Calu3 (cell line): ENCODE measurements around the gene LSG1. TPM values are rescaled to one million over a fixed set of nuclear protein-coding genes. Genes with fewer than 3 reads are reported as not detected.

Experiments
- BruUV-seq: library from RNA; stranded (reverse); fragments of 400-500 nt; replicated peaks from 2 replicates; lab custom pipeline; 2021; lab: Mats Ljungman, UMichigan
- CTCF ChIA-PET: fragments of 300-600 bp; sonication (Branson Sonifier 250); formaldehyde crosslinking; loops from one replicate; lab custom pipeline; 2022; ENCODE audit warnings: antibody characterized with exemption; lab: Charles Lee
- DNase-seq: peaks from one replicate; pipeline ENCODE4 v3.0.0; 2022
- H3K27ac Mint-ChIP-seq: one replicate; pipeline ENCODE4 v1.8.0; 2022; ENCODE audit warnings: mixed read lengths; ENCODE audit not compliant: unreplicated experiment
- H3K27me3 Mint-ChIP-seq: one replicate; pipeline ENCODE4 v1.8.0; 2022; ENCODE audit warnings: mixed read lengths; ENCODE audit not compliant: unreplicated experiment
- H3K36me3 Mint-ChIP-seq: one replicate; pipeline ENCODE4 v1.8.0; 2022; ENCODE audit warnings: mild to moderate bottlenecking, moderate library complexity, mixed read lengths; ENCODE audit not compliant: insufficient read depth, unreplicated experiment
- H3K4me1 Mint-ChIP-seq: one replicate; pipeline ENCODE4 v1.8.0; 2022; ENCODE audit warnings: mild to moderate bottlenecking, low read depth, mixed read lengths; ENCODE audit not compliant: unreplicated experiment
- H3K4me3 Mint-ChIP-seq: one replicate; pipeline ENCODE4 v1.8.0; 2022; ENCODE audit warnings: mild to moderate bottlenecking, low read depth, moderate library complexity, mixed read lengths; ENCODE audit not compliant: unreplicated experiment
- H3K9me3 Mint-ChIP-seq: one replicate; pipeline ENCODE4 v1.8.0; 2022; ENCODE audit warnings: low read depth, mixed read lengths; ENCODE audit not compliant: unreplicated experiment
- intact Hi-C: fragments of 100-400 bp; cut with micrococcal nuclease; formaldehyde crosslinking; loops from one replicate; pipeline ENCODE4 v1.10.0; 2022; ENCODE audit not compliant: unreplicated experiment
- total RNA-seq: library from RNA; stranded (reverse); gene quantifications from 2 replicates; pipeline ENCODE4 v1.2.3, GENCODE V29; 2022
- TF ChIP-seq, protein P1 (sequence below): fragments of 200-600 bp; IDR thresholded peaks from one replicate; pipeline ENCODE4 v1.8.0; 2022; ENCODE audit warnings: antibody characterized with exemption; ENCODE audit not compliant: unreplicated experiment

Gene LSG1
- total RNA-seq, 1 experiment from 2014 or later: 86.3 TPM

DNA sequence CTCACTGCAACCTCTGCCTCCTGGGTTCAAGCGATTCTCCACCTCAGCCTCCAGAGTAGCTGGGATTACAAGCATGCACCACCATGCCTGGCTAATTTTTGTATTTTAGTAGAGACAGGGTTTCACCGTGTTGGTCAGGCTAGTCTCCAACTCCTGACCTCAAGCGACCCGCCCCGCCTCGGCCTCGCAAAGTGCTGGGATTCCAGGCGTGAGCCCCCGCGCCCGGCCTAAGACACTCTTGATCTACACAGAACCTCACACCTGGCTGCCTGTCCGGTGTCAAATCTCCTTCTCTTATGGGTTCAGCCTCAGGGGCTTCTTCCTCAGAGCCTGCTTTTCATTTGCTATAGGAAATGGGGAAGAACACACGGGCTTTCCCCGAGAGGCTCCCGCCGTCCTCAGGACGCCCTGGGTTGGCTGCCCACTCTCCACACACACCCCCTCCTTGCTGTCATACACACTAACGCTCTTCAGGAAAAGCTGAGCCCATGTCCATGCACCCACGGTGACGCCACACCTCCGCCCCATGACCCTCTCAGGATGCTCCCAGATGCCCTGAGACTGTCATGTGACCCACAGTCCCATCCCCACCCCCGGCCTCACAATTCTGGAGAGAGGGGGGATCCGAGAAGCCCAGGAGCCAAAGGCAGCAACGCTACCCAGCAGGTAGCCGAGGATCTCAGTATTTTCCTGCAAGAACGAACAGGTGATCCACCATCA, 49.2 kb downstream of the LSG1 start:
- DNase-seq: no peak
- Mint-ChIP-seq H3K36me3 (peaks cover 25% of the 10 kb centered on the region), H3K4me3 (no peak overlapping the region), H3K27ac (no peak overlapping the region), H3K9me3 (no peaks in the 10 kb centered on the region), H3K27me3 (no peaks in the 10 kb centered on the region), H3K4me1 (no peaks in the 10 kb centered on the region)
- CTCF ChIA-PET: interaction anchor here (0.7 kb wide), 1 partner anchor 120 kb away, joined by 3 read pairs; no protein-coding TSS in a partner anchor
- intact Hi-C loops: no loop called here
- BruUV-seq: no TSS peak
- TF ChIP-seq, protein P1, sequence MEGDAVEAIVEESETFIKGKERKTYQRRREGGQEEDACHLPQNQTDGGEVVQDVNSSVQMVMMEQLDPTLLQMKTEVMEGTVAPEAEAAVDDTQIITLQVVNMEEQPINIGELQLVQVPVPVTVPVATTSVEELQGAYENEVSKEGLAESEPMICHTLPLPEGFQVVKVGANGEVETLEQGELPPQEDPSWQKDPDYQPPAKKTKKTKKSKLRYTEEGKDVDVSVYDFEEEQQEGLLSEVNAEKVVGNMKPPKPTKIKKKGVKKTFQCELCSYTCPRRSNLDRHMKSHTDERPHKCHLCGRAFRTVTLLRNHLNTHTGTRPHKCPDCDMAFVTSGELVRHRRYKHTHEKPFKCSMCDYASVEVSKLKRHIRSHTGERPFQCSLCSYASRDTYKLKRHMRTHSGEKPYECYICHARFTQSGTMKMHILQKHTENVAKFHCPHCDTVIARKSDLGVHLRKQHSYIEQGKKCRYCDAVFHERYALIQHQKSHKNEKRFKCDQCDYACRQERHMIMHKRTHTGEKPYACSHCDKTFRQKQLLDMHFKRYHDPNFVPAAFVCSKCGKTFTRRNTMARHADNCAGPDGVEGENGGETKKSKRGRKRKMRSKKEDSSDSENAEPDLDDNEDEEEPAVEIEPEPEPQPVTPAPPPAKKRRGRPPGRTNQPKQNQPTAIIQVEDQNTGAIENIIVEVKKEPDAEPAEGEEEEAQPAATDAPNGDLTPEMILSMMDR: no peak

DNA sequence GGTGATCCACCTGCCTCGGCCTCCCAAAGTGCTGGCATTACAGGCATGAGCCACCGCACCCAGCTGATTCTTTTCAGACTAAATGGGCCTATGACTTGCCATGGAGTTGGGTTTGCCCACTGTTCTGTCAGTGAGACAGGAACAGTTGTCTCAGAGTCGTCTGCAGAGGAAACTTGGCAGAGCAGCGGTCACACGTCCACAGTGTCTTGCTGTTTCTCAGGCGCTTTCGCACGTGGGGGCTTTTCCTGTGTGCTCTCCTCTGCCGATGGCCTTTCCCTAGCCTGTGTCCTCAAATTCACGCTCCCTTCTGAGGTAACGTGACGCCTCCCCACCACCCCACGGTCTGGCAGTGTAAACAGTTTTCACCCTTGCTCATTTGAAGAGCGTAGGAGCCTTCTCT, 50.0 kb downstream of the LSG1 start:
- CTCF ChIA-PET: interaction anchor here (0.7 kb wide), 1 partner anchor 121 kb away, joined by 3 read pairs; no protein-coding TSS in a partner anchor
- intact Hi-C loops: no loop called here
- no peak overlapping the region for H3K27ac Mint-ChIP-seq

DNA sequence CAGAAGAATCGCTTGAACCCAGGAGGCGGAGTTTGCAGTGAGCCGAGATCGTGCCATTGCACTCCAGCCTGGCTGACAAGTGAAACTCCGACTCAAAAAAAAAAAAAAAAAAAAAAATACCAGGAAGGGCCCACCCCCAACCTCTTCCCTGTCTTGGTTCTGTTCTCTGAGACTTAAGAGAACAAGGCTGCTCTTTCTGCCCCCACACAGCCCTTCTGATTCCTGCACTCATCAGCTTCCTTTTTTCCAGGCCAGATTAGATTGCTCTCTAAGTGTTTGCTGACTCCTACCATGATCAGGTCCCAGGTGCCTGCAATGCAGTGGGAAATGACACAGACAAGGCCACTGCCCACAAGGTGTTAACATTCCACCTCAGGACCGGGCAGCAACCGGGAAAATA, 51.8 kb downstream of the LSG1 start:
- Mint-ChIP-seq H3K27ac (no peak overlapping the region), H3K27me3 (no peaks in the 10 kb centered on the region), H3K4me1 (no peaks in the 10 kb centered on the region), H3K36me3 (peaks cover 16% of the 10 kb centered on the region), H3K4me3 (no peak overlapping the region), H3K9me3 (no peaks in the 10 kb centered on the region)
- TF ChIP-seq, protein P1: no peak
- BruUV-seq: no TSS peak
- no peak for DNase-seq
- intact Hi-C loops: no loop called here
- CTCF ChIA-PET: no interaction called here

More for the DNA sequence above, 50.0 kb downstream of the LSG1 start:
- BruUV-seq: no TSS peak
- no peaks in the 10 kb centered on the region for H3K27me3 Mint-ChIP-seq
- H3K4me3 Mint-ChIP-seq: no peak overlapping the region
- no peaks in the 10 kb centered on the region for H3K9me3 Mint-ChIP-seq
- H3K36me3 Mint-ChIP-seq: peaks cover 28% of the 10 kb centered on the region
- no peak for DNase-seq
- TF ChIP-seq, protein P1: no peak
- no peaks in the 10 kb centered on the region for H3K4me1 Mint-ChIP-seq

DNA sequence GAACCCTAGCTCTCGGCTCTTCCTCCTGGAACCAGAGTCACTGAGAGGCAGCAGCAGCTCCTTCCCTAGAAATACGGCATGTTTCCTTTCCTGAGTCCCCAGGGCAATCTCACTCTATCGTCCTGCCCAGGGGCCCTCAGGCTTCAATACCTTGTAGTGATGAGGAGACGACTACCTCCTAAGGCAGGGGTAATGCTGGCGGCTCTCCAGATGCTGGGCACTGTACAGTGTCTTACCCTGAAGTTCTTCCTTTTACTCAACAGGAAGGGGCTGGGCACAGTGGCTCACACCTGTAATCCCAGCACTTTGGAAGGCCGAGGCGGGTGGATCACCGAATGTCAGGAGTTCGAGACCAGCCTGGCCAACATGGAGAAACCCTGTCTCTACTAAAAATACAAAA, 52.2 kb downstream of the LSG1 start:
- H3K4me1 Mint-ChIP-seq: no peaks in the 10 kb centered on the region
- H3K36me3 Mint-ChIP-seq: peaks cover 11% of the 10 kb centered on the region
- no TSS peak for BruUV-seq
- no peak overlapping the region for H3K27ac Mint-ChIP-seq
- DNase-seq: no peak
- H3K4me3 Mint-ChIP-seq: no peak overlapping the region
- CTCF ChIA-PET: no interaction called here
- no peaks in the 10 kb centered on the region for H3K9me3 Mint-ChIP-seq
- intact Hi-C loops: no loop called here
- TF ChIP-seq, protein P1: no peak
- no peaks in the 10 kb centered on the region for H3K27me3 Mint-ChIP-seq
